ENCODE results near the gene TICRR. TPM values are rescaled to one million over a fixed set of nuclear protein-coding genes. Genes with fewer than 3 reads are reported as not detected.

The TICRR gene
- total RNA-seq, 2 donors from 2014 or later, result under 0.01 TPM; not detected in 1

- Histone ChIP-seq H3K27me3 (no peaks in the 10 kb centered on the region), H3K27ac (no peak overlapping the region), H3K4me1 (peaks cover 13% of the 10 kb centered on the region), H3K36me3 (replicated peaks in 1 of 2; ENCODE audit: insufficient read depth in 1 of 2, low read depth in 2 of 2) (no peaks in the 10 kb centered on the region), H3K9me3 (no peaks in the 10 kb centered on the region), H3K4me3 (no peak overlapping the region)
- TF ChIP-seq CTCF (IDR thresholded peaks at IDR 0.05) (no peak), POLR2A (IDR thresholded peaks at IDR 0.05) (no peak)
- intact Hi-C loops (cut with DNase I), result no loop called here
- no peak for ATAC-seq
- WGBS, 2 donors, result 72 to 77% methylated on average over 5 of the region's 5 CpGs
- DNase-seq, result no peak
Observed at GRCh38 chr15:89657686-89658200, 82.5 kb downstream of the TICRR start.

DNA sequence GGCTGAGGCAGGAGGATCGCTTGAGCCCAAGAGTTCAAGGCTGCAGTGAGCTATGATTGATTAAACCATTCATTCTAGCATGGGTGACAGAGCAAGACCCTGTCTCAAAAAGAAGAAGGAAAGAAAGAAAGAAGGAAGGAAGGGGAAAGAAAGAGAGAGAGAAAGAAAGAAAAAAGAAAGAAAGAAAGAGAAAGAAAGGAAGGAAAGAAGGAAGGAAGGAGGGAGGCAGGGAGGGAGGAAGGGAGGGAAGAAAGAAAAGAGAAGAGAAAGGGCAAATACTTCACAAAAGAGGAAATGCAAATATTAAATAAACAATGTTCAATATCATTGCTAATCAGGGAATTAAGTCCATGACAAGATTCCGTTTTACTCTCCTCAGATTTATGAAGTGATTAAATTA, 84.0 kb downstream of the TICRR start:
- ATAC-seq, result no peak
- intact Hi-C loops (cut with DNase I), result no loop called here
- 89 to 90% methylated on average over 2 of the region's 2 CpGs for WGBS, 2 donors
- H3K4me3 ChIP-seq, result no peak overlapping the region
- TF ChIP-seq POLR2A (IDR thresholded peaks at IDR 0.05) (no peak), CTCF (IDR thresholded peaks at IDR 0.05) (no peak)
- H3K9me3 ChIP-seq, result no peaks in the 10 kb centered on the region
- H3K4me1 ChIP-seq, result peaks cover 18% of the 10 kb centered on the region
- no peak for DNase-seq
- H3K27me3 ChIP-seq, result no peaks in the 10 kb centered on the region
- H3K36me3 ChIP-seq (replicated peaks in 1 of 2; ENCODE audit: insufficient read depth in 1 of 2, low read depth in 2 of 2), result no peaks in the 10 kb centered on the region
- H3K27ac ChIP-seq, result no peak overlapping the region

DNA sequence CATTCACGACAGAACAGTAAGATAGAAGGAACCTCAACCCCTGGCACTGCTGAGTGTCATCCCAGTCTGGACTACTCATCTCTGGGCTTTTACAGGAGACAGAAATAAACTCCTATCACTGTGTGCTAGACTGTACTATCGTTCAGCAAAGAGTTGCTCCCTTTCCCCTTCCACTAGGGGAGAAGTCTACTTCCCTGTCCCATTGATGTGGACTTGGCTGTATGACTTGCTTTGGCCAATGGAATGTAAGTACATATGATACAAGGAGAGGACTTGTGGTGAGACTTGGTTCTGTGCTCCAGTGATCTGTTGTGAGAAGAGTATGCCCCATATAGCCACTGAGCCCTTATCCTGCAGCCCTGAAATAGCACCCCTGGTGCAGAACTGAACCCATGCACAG, 85.3 kb downstream of the TICRR start:
- Histone ChIP-seq H3K27me3 (no peaks in the 10 kb centered on the region), H3K4me1 (peaks cover 10% of the 10 kb centered on the region), H3K4me3 (no peak overlapping the region), H3K36me3 (replicated peaks in 1 of 2; ENCODE audit: insufficient read depth in 1 of 2, low read depth in 2 of 2) (no peaks in the 10 kb centered on the region), H3K27ac (no peak overlapping the region), H3K9me3 (no peaks in the 10 kb centered on the region)
- TF ChIP-seq POLR2A (IDR thresholded peaks at IDR 0.05), result no peak
- no peak for TF ChIP-seq CTCF (IDR thresholded peaks at IDR 0.05)
- DNase-seq (no peak), ATAC-seq (no peak)
- WGBS, 2 donors, result 68 to 79% methylated on average over 2 of the region's 2 CpGs
- intact Hi-C loops (cut with DNase I), result no loop called here

- TF ChIP-seq POLR2A (IDR thresholded peaks at IDR 0.05) (peak in 1 of 3 donors; percentile 11), CTCF (IDR thresholded peaks at IDR 0.05) (no peak)
- no peak overlapping the region for H3K4me3 ChIP-seq
- no peaks in the 10 kb centered on the region for H3K9me3 ChIP-seq
- intact Hi-C loops (cut with DNase I), result no loop called here
- H3K27ac ChIP-seq, result no peak overlapping the region
- WGBS, 2 donors, result 70 to 73% methylated on average over 9 to 11 of the region's 11 CpGs
- no peaks in the 10 kb centered on the region for H3K36me3 ChIP-seq (replicated peaks in 1 of 2; ENCODE audit: insufficient read depth in 1 of 2, low read depth in 2 of 2)
- ATAC-seq (peak; percentile 45), DNase-seq (peak in 3 of 4 donors; percentile 35 to 51 (median 49))
- no peaks in the 10 kb centered on the region for H3K27me3 ChIP-seq
- H3K4me1 ChIP-seq, result peaks cover 14% of the 10 kb centered on the region
Observed at GRCh38 chr15:89662893-89663626, 87.8 kb downstream of the TICRR start.
